ENCODE measurements around the gene ZNF423.
A peak's percentile ranks its signal among the peaks of the same experiment; 100 is the strongest.

ZNF423 gene

GRCh38 chr16:49643429-49644144 lies 212.3 kb downstream of the ZNF423 start:
- DNase-seq (ENCODE audit: low read depth, low spot score), result no peak

- no peak for DNase-seq (ENCODE audit: low read depth, low spot score)
Measured at GRCh38 chr16:49641250-49641649, 214.7 kb downstream of the ZNF423 start.

GRCh38 chr16:49640581-49640980 lies 215.3 kb downstream of the ZNF423 start:
- DNase-seq (ENCODE audit: low read depth, low spot score), result no peak

GRCh38 chr16:49639739-49640431 lies 216.0 kb downstream of the ZNF423 start:
- DNase-seq (ENCODE audit: low read depth, low spot score), result peak; percentile 73

- DNase-seq (ENCODE audit: low read depth, low spot score), result no peak
Measured at GRCh38 chr16:49638673-49639610, 217.0 kb downstream of the ZNF423 start.

GRCh38 chr16:49637933-49638672 lies 217.8 kb downstream of the ZNF423 start:
- no peak for DNase-seq (ENCODE audit: low read depth, low spot score)

GRCh38 chr16:49637511-49637910 lies 218.4 kb downstream of the ZNF423 start:
- DNase-seq (ENCODE audit: low read depth, low spot score), result no peak

- no peak for DNase-seq (ENCODE audit: low read depth, low spot score)
Measured at GRCh38 chr16:49636608-49637007, 219.3 kb downstream of the ZNF423 start.

GRCh38 chr16:49635591-49636581 lies 220.0 kb downstream of the ZNF423 start:
- no peak for DNase-seq (ENCODE audit: low read depth, low spot score)

- DNase-seq (ENCODE audit: low read depth, low spot score), result no peak
Measured at GRCh38 chr16:49635009-49635350, 220.9 kb downstream of the ZNF423 start.

GRCh38 chr16:49634235-49635008 lies 221.5 kb downstream of the ZNF423 start:
- no peak for DNase-seq (ENCODE audit: low read depth, low spot score)

GRCh38 chr16:49632795-49633184 lies 223.1 kb downstream of the ZNF423 start:
- no peak for DNase-seq (ENCODE audit: low read depth, low spot score)

GRCh38 chr16:49632086-49632794 lies 223.7 kb downstream of the ZNF423 start:
- no peak for DNase-seq (ENCODE audit: low read depth, low spot score)

- DNase-seq (ENCODE audit: low read depth, low spot score), result no peak
Measured at GRCh38 chr16:49631187-49632041, 224.5 kb downstream of the ZNF423 start.

- no peak for DNase-seq (ENCODE audit: low read depth, low spot score)
Measured at GRCh38 chr16:49630783-49631182, 225.1 kb downstream of the ZNF423 start.

GRCh38 chr16:49629851-49630250 lies 226.1 kb downstream of the ZNF423 start:
- no peak for DNase-seq (ENCODE audit: low read depth, low spot score)

GRCh38 chr16:49628148-49628547 lies 227.8 kb downstream of the ZNF423 start:
- no peak for DNase-seq (ENCODE audit: low read depth, low spot score)
